ENCODE data around the gene C1orf56. TPM values are rescaled to one million over a fixed set of nuclear protein-coding genes. Genes with fewer than 3 reads are reported as not detected.

The C1orf56 gene
- total and polyA plus RNA-seq, 2 of the 13 experiments (the other 11 are each of a cell fraction or from before 2014, with no cell fraction given): 1.5 to 3.2 TPM

- peak; percentile 60 for FAIRE-seq
- ATAC-seq: peak; percentile 55
- H3K9me3 ChIP-seq (ENCODE audit: low read length): no peaks in the 10 kb centered on the region
- H2AFZ ChIP-seq (ENCODE audit: low read length): peak within 1 kb of the TSS; percentile 35
- intact Hi-C loops (cut with micrococcal nuclease; ENCODE audit: unreplicated experiment): loop anchor here (5.0 kb wide), 2 partner anchors 36 to 39 kb away; partner anchors contain the start of genes C1orf56 and CERS2
- no peaks in the 10 kb centered on the region; a peak in 1 of 5 replicates for H3K27me3 ChIP-seq (ENCODE audit: control insufficient read depth in 1 of 2, insufficient read depth in 2 of 2, low read length in 2 of 2)
- H3K4me2 ChIP-seq (ENCODE audit: low read depth, low read length): peak within 1 kb of the TSS; percentile 99
- ChIA-PET POLR2A (interaction anchor here (0.5 kb wide), 1 partner anchor 211 kb away, joined by 3 read pairs; no protein-coding TSS in a partner anchor), CTCF (ENCODE audit: low intra/inter-chr PET ratio, low total read pairs) (interaction anchor here (0.9 to 1.4 kb wide), 2 partner anchors 28 to 29 kb away, joined by 3 read pairs; no protein-coding TSS in a partner anchor)
- H4K20me1 ChIP-seq (ENCODE audit: insufficient read depth, low read length): no peaks in the 10 kb centered on the region
- peak; percentile 95 for DNase-seq (ENCODE audit: low spot score)
- H3K36me3 ChIP-seq (replicated peaks in 1 of 2; ENCODE audit: control insufficient read depth in 1 of 2, insufficient read depth in 2 of 2, low read length in 2 of 2): no peaks in the 10 kb centered on the region
- in situ Hi-C loops (cut with HindIII; ENCODE audit: extremely low pct_ligation_motif_present, low pct_unique_long_range_greater_than_20kb): no loop called here
- under 1% methylated on average over 41 of the region's 69 CpGs for WGBS (ENCODE audit: low lambda C conversion rate)
- H3K79me2 ChIP-seq (ENCODE audit: insufficient read depth, low read length): peaks cover 34% of the 10 kb centered on the region
- peak within 1 kb of the TSS; percentile 98 for H3K9ac ChIP-seq (ENCODE audit: insufficient read depth, low read depth, low read length)
- H3K4me3 ChIP-seq (replicated peaks in 1 of 3; ENCODE audit: insufficient read depth in 1 of 3, low read depth in 2 of 3, low read length in 3 of 3): peak within 1 kb of the TSS; percentile 66 to 99 (median 91)
- H3K27ac ChIP-seq (ENCODE audit: extremely low read length, insufficient read depth, low read length): peak within 1 kb of the TSS; percentile 100
- BruUV-seq (replicated peaks): no TSS peak
- H3K4me1 ChIP-seq (ENCODE audit: insufficient read depth, low read length): peaks cover 77% of the 10 kb centered on the region
- no peak for TF ChIP-seq ZNF20 (CRISPR knock-in tag; IDR thresholded peaks at IDR 0.05)
- TF ChIP-seq ZNF709 (CRISPR knock-in tag; IDR thresholded peaks at IDR 0.05): no peak; the same call in 1 of the 2 replicates
- TF ChIP-seq FOXA3 (CRISPR knock-in tag; IDR thresholded peaks at IDR 0.05): peak; percentile 31; the same call in 1 of the 2 replicates
- no peak for TF ChIP-seq IKZF1 (IDR thresholded peaks at IDR 0.05)
- TF ChIP-seq ZBTB25 (CRISPR knock-in tag; IDR thresholded peaks at IDR 0.05): no peak
- TF ChIP-seq SMARCC2 (IDR thresholded peaks at IDR 0.05): no peak
- no peak for TF ChIP-seq DMAP1 (CRISPR knock-in tag; IDR thresholded peaks at IDR 0.05)
- TF ChIP-seq KLF13 (CRISPR knock-in tag; IDR thresholded peaks at IDR 0.05): peak; percentile 40; the same call in 1 of the 2 replicates
- TF ChIP-seq POGZ (CRISPR knock-in tag; IDR thresholded peaks at IDR 0.05): peak; percentile 25; the same call in 1 of the 2 replicates
- TF ChIP-seq ZNF253 (CRISPR knock-in tag; IDR thresholded peaks at IDR 0.05; ENCODE audit: borderline replicate concordance): no peak
- TF ChIP-seq YEATS2 (CRISPR knock-in tag; IDR thresholded peaks at IDR 0.05; ENCODE audit: borderline replicate concordance): no peak
- TF ChIP-seq ZFP82 (CRISPR knock-in tag; IDR thresholded peaks at IDR 0.05; ENCODE audit: borderline replicate concordance): no peak
- TF ChIP-seq ZBTB42 (CRISPR knock-in tag; IDR thresholded peaks at IDR 0.05): no peak
- no peak for TF ChIP-seq ZNF549 (CRISPR knock-in tag; IDR thresholded peaks at IDR 0.05)
- TF ChIP-seq ZNF530 (CRISPR knock-in tag; IDR thresholded peaks at IDR 0.05; ENCODE audit: low read depth): no peak
- TF ChIP-seq ZNF432 (CRISPR knock-in tag; IDR thresholded peaks at IDR 0.05; ENCODE audit: borderline replicate concordance): no peak
- TF ChIP-seq, protein P1, sequence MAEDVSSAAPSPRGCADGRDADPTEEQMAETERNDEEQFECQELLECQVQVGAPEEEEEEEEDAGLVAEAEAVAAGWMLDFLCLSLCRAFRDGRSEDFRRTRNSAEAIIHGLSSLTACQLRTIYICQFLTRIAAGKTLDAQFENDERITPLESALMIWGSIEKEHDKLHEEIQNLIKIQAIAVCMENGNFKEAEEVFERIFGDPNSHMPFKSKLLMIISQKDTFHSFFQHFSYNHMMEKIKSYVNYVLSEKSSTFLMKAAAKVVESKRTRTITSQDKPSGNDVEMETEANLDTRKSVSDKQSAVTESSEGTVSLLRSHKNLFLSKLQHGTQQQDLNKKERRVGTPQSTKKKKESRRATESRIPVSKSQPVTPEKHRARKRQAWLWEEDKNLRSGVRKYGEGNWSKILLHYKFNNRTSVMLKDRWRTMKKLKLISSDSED (CRISPR knock-in tag; IDR thresholded peaks at IDR 0.05): no peak
- TF ChIP-seq MED13 (CRISPR knock-in tag; IDR thresholded peaks at IDR 0.05): peak; percentile 62; the same call in 1 of the 2 replicates
- peak; percentile 24; the same call in 1 of the 2 replicates for TF ChIP-seq ELF4 (CRISPR knock-in tag; IDR thresholded peaks at IDR 0.05; ENCODE audit: borderline replicate concordance)
- TF ChIP-seq RBFOX2 (IDR thresholded peaks at IDR 0.05; ENCODE audit: low read depth, low read length): peak; percentile 82
- no peak for TF ChIP-seq NCOA5 (CRISPR knock-in tag; IDR thresholded peaks at IDR 0.05)
- no peak for TF ChIP-seq ZNF776 (CRISPR knock-in tag; IDR thresholded peaks at IDR 0.05)
These were observed 39.0 kb upstream of the C1orf56 start, which contains the start of gene PRUNE1 for GRCh38 chr1:151008244-151009205. TSS of gene PRUNE1 (plus strand) at chr1:151008449. CDS start at chr1:151008633, 184 bp downstream.
